Hypothalamus (tissue), 51 donors: ENCODE measurements around the gene LAMTOR2.
"Not testable (repeated sequence)": the region's sequence is repeated elsewhere in the genome, so short reads cannot be mapped to it uniquely, and the experiment has no call there.

Experiments used
- DNase-seq, 51 donors: peaks; one replicate each; lab custom pipeline; 2025; lab: John Stamatoyannopoulos, UW

Gene LAMTOR2

DNA sequence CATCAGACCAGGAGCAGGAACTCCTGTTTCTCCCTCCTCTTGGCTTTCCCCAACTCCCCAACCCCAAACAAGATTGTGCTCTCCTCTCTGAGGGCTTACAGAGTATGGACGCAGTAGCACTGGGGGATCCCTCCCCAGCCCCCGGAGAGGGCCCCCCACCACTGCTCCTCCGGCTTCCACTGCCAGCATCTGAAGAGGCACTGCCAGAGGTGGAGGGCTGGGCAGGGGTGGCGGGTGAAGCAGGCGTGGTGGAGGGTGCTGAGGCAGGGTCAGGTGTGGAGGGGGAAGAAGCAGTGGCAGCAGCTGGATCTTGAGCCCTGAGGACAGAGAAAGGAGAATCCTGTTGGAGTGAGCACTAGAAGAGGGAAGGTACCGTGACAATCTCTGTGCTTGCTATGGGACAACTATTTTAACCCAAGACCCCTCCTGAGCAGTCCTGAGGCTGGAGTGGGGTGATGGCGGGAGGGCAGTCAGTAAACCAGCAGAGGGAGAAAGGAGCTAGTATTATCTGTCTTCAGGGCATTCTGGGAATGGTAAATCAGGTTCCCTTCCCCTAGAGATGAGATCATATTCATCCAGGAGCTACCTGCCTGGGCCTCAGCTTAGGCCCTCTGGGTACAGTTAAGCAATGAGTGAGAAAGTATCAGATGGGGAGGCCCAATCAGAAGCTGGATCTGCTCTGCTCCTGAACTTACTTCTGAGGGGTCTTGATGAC is 3.4 kb upstream of the LAMTOR2 start:
- DNase-seq: no peak

DNA sequence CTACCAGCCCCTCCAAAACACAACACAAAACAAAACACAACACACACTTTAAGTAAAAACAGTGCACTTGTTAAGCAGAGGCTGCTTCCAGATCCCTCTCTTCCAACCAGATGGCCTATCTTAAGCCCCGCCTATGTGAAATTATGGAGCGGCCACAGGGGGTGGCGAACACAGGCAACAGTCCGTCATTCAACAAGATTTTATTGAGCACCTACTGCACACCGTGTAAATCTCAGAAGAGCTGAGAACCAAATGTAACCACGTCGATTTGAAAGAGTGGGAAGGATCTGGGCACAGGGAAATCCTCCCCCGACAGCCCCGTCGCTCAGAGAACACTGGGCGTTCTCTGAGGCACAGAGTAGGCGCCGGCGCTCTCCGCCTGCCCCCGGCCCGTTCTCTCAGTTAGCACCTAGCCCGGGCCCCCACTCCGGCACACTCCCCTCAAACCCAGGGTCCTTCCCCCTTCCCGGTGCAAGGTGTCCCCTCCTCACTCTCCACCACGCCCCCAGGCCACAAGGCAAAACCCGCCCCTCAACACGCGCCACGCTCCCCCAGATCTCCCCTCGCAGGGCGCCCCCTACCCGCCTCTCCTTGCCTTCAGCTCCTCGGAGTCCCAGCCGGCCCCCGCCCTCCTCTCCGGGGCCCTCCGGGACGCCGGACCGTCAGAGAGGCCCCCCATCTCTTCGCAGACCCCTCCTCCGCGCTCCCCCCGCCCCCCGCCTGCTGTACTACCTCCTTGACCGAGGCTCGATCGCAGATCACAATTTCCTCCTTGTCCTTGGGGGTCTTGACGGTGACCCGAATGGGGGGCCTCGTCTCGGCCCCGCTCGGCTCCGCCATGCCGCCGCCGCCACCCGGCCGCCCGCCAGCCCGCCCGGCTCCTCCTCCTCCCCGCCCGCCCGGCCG is 1.5 kb upstream of the LAMTOR2 start:
- peak in 27 of 51 donors; percentile 29 to 73 (median 49) for DNase-seq

DNA sequence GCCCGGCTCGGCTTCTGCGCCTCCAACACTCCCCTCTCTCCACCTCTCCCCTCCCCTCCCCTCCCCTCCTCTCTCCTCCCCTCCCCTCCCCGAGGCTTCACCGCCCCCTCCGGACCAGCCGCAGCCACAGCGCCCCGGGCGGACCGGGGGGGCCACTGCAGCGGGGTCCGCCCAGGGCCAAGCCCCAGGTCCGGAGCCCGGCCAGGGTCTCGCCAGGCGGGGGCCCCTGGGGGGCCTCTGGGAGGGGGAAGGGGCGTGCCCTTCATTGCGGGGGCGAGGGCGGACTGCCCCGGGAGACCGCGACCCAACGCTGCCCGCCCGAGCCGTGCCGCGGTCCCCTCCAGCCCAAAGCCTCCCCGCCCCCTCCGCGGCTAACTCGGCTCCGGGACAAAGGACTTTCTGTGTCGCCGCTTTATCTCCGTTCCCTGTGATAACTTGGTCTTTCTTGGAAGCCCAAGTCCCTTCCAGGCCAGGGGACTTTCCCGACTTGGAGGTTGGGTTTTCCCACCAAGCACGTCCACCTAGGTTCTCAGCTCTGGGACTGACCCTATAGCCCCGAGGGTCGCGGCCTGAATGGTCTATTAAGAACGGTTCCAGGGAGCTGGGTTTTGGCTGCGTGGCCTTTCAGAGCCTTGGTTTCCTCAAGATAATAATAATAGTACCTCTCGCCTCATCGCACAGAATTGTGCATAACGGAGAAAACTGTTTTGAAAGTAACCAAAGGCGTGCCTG is 648 bp upstream of the LAMTOR2 start, which contains the start of gene UBQLN4:
Gene UBQLN4 (minus strand): TSS at position 31 of the 732 bp plus-strand sequence. CDS start 97 bp downstream, outside the sequence.
- peak; percentile 36 to 93 (median 82) for DNase-seq

DNA sequence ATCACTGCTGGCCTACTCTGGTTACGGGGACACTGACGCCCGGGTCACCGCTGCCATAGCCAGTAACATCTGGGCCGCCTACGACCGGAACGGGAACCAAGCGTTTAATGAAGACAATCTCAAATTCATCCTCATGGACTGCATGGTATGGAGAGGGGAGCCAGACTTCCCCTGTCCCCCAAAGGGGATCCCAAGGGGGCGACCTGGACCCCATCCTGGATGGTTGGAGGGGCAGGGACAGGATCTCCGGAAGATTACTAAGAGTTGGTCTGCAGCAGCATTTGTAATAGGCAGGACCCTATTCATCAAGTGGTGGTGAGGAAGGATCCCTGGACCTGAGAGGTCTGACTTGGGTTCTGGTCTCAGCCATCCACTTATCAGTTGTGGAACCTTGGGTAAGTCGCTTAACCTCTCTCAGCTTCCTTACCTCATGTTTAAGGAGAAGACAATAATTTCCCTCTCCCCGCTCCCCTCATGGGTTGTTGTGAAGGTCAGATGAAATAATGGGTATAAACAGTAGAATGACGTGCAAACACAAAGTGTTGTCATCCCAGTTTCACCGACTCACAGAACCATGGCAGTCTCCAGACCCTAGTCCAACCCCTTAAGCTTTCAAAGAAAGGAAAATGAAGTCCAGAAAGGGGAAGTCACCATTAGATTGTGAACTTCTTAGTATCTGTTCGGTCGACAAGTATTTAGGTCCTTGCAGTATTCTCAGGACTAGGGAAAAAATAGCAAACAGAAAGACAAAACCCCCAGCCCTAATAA is 883 bp downstream of the LAMTOR2 start:
- peak in 3 of 51 donors; percentile 6 to 43 (median 40) for DNase-seq

DNA sequence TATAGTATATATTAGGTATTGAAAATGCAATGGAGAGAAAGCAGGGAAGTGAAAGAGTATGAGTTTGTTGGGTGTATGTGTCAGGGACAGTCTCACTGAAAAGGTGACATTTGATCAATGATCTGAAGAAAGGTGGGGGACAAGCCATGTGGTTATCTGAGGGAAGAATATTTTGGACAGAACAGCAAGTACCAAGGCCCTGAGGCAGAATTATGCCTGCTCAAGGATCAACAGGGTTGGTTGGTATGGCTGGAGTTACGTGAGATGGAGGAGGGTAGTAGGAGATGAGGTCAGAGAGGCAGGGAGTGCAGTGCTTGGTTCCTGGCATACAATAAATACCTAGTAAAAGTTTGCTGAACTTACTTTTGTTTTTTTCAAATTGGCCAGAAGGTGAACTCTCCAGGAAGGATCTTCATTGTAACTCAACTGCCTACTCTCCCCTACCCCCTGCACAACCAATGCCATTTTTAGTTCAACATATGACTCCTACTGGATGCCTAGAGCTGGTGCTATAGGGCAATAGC is 1.8 kb downstream of the LAMTOR2 start:
- DNase-seq: no peak

DNA sequence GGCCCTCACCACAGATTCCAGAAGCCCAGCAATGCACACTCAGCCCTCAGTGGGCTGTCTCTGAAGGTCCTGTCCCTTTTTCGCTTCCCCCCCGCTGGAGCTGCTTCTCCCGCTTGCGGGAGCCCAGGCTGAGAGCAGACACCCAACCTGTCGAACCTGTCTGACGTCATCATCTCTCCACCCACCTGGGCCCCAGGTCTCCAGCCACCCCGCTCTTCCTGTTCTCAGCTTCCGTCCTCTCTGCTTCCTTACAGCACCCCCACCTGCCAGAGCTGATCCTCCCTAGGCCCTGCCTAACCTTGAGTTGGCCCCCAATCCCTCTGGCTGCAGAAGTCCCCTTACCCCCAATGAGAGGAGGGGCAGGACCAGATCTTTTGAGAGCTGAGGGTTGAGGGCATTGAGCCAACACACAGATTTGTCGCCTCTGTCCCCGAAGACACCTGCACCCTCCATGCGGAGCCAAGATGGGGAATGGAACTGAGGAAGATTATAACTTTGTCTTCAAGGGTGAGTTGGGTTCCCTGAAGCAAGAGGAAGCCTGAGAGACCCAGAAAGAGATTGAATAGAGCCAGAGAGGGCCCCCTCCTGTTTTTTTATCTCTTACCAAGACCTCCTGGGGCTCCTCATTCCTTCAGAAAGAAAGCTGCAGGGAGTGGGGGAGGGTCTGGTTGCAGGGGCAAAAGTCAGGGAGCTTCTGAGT is 6.5 kb downstream of the LAMTOR2 start, which contains the start of gene RAB25:
Gene RAB25 (plus strand): TSS at position 224 of the 700 bp plus-strand sequence. CDS start 241 bp downstream, at position 465.
- DNase-seq: no peak

DNA sequence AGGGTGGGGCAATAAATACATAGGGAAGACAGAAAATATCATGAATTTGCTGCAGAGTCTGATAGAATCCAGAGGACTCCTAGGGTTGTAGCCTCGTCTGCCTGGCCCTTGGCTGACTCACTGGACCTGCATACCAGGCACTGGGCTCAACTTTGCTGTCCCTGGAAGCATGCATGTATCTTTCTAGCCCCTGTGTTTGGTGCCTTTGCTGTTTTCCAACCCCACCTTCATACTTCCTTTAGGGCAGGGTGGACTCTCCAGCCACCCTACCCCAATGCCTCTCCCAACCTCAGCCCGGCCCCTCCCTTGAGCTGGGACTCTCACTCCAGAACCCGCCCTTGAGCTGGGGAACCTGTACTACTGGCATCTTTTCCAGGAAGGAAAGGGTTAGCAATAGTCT is 7.6 kb downstream of the LAMTOR2 start:
- DNase-seq: no peak

DNA sequence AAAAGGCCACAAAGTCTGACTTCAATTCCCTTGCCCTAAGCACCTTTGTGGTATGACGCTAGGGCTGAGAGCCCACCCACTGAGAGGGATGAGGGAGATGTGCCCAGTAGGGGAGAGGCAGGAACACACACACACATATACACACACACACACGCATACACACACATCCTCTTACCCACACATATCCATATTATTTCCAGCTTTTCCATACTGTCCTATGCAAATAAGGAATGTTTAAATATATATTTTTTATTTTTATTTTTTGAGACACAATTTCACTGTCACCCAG is 9.4 kb downstream of the LAMTOR2 start:
- DNase-seq: no peak

DNA sequence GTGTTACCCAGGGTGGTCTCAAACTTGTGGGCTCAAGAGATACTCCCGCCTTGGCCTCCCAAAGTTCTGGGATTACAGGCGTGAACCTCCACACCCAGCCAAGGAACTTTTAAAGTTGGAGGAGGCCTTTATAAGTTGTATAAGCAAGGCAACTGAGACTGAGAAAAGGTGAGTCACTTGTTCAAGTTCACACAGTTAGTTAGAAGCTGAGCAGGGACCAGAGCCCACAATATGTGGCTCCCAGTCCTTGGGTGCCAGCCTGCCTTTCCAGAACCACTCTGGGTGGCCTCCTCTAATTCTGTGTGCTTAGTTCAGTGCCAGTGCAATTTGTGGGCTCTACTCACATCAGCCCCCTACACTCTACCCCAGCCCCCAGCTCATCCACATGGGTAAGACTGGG is 10.0 kb downstream of the LAMTOR2 start:
- no peak for DNase-seq

DNA sequence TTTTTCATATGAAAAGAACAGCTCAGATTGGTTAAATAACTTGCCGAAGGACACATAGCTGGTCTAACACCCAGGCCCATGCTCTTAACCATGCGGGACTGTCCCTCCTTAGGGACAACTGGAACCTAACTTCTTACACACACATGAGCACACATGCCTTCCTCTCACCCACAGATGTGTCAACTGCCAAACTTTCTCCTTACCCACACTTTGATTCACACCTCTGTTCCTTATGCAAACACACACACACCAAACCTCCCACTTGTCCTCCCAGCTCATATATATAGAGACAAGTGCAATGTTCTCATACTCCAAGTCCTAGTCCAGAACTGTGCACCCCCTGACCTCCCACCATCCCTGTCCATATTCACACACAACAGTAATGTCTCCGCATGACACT is 10.6 kb downstream of the LAMTOR2 start:
- DNase-seq: peak in 1 of 51 donors; percentile 25

DNA sequence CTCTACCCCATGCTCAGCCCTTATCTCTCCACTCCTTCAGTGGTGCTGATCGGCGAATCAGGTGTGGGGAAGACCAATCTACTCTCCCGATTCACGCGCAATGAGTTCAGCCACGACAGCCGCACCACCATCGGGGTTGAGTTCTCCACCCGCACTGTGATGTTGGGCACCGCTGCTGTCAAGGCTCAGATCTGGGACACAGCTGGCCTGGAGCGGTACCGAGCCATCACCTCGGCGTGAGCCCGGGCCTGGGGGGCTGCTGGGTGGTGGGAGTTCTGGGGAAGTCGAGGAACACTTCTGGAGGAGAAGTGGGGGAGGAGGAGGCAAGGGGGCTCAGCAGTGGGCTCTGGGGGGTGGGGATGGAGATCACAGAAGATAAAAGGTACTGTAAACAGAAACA is 11.3 kb downstream of the LAMTOR2 start:
- no peak for DNase-seq

DNA sequence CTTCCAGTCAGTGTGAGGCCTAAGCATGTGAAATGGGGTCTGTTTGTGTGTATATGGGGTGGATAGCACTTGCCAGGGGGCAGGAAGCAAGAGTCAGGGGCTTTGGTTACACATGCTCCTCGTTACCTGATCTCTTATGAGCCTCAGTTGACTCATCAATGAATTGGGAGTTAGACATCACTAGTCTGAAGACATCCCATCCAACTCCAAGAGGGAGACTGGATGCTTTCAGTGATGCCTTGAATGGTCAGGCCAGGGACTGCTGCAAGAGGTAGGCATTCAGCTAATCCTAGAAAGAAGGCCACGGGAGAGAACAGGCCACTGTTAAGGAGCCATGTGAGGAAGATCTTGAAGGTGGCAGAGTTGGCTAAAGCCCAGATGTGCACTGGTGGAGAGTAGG is 12.7 kb downstream of the LAMTOR2 start:
- no peak for DNase-seq

DNA sequence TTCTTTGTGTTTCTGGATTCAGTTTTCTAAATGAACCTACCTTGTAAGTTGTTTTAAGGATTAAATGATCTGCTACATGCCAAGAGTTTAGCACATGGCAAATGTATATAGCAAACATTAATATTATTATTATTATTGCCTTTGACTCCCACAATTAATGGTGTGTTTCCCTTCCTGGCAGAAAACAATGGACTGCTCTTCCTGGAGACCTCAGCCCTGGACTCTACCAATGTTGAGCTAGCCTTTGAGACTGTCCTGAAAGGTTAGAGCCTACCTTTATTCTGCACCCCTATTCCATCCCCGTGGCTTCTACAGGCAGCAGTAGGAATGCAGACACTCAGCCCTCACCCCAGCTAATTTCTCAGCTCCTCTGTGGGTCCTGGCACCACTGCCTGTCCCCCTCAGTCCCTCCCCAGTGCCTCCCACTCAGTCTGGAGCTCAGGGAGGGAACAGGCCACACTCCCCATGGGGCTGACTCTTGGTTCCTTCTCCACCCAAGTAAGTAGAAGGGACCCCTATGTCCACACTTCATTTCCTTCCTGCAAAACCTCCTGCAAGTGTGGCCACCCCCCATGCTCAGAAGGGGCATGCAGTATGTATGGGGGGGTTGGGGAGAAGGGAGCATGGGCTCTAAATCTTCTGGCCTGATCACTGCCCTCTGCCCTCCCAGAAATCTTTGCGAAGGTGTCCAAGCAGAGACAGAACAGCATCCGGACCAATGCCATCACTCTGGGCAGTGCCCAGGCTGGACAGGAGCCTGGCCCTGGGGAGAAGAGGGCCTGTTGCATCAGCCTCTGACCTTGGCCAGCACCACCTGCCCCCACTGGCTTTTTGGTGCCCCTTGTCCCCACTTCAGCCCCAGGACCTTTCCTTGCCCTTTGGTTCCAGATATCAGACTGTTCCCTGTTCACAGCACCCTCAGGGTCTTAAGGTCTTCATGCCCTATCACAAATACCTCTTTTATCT is 15.2 kb downstream of the LAMTOR2 start:
- DNase-seq: no peak

DNA sequence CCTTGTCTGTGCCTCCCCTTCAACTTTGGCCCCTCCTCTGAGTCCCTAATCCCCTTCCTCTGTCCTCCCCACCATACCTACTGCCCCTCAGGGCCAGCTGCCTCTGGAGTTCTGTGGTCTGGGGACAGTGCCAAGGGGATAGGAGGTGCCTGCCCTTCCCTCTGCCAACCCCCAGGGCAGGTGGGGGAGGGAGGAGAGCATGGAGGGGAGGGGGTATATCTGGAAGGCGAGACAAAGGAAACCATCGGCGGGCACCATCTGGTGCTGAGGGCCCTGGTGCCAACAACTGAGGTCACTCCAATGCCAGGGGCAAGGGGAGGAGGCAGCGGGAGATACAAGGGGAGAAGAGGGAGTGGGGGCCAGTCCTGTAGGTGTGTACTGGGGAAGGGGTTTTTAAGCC is 16.0 kb downstream of the LAMTOR2 start:
- no peak for DNase-seq

DNA sequence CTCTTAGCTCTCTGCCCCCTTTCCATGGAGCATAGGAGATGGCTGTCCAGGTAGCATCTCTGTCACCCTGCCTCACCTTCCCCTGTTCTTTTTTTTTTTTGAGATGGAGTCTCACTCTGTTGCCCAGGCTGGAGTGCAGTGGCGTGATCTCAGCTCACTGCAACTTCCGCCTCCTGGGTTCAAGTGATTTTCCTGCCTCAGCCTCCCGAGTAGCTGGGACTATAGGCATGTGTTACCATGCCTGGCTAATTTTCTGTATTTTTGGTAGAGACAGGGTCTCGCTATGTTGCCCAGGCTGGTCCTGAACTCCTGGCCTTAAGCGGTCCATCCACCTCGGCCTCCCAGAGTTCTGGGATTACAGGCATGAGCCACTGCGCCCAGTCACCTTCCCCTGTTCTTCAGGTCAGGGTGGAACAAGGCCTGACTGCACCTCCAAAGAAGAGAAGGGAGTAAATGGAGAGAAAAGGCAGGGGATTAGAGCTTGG is 16.8 kb downstream of the LAMTOR2 start:
- DNase-seq: not testable (repeated sequence)

DNA sequence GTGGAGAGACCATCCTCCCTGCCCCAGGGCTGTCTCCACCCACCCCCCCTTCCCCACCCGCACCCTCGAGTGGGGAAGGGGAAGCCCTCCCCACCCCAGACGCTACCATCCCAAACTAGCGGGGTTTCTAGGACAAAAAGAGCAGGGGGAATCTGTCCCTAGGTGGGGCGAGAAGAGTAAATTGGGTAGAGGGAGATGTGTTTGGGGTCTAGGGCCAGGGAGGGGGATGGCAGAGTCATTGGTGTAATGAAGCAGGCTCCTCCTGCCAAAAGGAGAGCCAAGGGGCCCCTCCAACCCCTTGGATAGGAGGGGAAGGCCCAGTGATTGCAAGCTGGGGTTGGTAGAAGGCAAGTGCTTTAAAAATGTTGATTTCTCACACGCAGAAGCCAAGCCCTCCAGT is 17.7 kb downstream of the LAMTOR2 start:
- DNase-seq: no peak

DNA sequence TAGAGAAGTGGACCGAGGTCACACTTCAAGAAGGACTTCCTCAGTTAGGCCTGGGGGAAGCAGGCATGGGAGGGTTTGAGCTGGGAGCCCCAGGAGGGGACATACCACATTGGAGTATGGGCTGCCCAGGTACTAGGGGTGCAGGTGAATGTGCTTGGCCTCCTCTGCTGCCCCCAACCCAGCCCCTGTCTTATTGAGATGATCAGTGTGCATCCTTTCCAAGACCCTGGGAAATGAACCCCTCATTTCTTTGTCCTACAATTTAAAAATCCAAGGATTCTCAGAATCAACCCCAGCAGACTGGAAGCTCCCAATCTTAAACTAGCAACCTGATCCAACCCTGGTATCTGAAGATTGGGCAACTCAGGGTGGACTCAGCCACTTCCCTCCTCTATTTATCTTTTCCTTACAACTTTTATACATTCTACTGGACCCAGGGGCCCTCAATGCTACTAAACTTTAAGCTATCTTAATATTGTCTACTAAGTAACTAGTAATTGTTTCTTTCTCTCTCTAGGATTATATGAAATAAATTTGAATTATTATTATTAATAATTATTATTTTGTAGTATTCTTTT is 18.6 kb downstream of the LAMTOR2 start:
- no peak for DNase-seq

DNA sequence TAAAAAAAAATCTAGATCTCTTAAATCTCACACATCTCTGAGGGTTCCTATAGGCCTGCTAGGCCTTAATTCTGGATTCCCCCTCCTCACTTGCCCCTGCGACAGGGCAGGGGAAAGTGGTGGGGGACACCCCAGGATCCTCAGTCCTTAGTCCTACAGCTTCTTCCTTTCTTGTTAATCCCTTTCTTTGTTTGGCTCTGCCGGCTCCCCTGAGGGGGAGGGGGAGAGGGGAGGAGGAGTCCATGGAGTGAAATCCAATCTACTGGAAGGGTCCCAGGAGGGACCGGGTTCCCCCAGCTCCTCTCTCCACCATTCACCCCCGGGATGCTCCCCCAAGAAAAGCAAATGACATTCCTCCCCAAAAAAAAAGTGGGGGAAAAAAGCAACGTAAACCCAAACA is 19.2 kb downstream of the LAMTOR2 start:
- no peak for DNase-seq
